ENCODE measurements around the gene SF3B5.
"Not testable (repeated sequence)": the region's sequence is repeated elsewhere in the genome, so short reads cannot be mapped to it uniquely, and the experiment has no call there.

SF3B5 gene

DNA sequence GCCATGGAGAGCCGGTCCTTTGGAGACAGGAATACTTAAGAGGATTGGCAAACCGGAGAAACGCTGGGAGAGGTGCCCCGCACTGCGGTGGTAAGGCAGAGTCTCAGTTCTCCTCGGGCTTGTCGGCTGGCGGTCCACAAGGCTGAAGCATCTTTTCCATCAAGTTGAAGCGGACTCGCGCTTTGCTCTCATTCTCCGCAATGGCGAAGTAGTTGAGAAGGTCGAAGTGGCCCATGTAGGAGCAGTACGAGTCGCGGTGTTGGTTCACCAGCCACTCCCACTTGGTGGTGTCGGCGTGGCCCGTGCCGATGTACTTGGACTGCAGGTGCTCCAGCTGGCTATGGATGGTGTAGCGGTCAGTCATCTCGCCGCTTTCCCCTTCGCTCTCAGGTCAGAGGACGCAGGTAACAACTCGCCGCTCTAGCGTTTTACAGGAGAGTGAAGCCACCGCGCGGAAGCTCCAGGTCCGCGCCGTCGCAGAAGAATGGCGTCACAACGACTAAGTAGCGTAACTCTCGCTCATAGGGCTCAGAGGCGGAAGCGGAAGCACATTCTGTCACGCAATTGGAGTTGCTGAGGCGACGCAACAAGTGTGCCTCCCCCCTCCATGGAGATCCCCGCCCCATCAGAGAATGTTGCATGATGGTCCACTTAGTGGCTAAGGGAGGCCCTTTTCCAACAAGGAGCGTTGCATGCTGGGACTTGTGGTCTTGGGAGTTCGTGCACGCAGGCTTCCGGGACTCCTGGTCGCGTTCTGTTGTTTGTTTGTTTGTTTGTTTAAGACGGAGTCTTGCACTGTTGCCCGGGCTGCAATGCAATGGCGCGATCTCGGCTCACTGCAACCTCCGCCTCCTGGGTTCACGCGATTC is at the start of gene SF3B5:
Gene SF3B5 (minus strand): TSS at position 440 of the 869 bp plus-strand sequence. CDS start 76 bp downstream, at position 364.
- H3K4me3 Mint-ChIP-seq, result peak within 1 kb of the TSS; percentile 98
- peak within 1 kb of the TSS; percentile 99 for H3K27ac Mint-ChIP-seq
- peak; percentile 98 for DNase-seq (ENCODE audit: low spot score)
- peaks cover 9% of the 10 kb centered on the region for H3K36me3 Mint-ChIP-seq (ENCODE audit: low read depth)
- no peaks in the 10 kb centered on the region for H3K9me3 Mint-ChIP-seq
- H3K27me3 Mint-ChIP-seq (ENCODE audit: low read depth), result peaks cover 4% of the 10 kb centered on the region
- H3K4me1 Mint-ChIP-seq (ENCODE audit: low read depth), result peaks cover 23% of the 10 kb centered on the region

DNA sequence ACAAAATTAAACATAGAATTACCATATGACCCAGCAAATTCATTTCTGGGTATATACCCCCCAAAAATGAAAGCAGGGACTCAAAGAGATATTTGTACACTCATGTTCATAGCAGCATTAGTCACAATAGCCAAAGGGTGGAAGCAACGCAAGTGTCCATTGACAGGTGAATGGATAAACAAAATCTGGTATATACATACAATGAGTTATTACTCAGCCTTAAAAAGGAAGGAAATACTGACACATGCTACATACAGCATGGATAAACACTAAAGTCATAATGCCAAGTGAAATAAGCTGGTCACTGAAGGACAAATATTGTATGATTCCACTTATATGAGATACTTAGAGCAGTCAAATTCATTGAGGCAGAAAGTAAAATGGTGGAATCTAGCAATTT is 49.6 kb upstream of the SF3B5 start:
- H3K27me3 Mint-ChIP-seq (ENCODE audit: low read depth), result peaks cover 4% of the 10 kb centered on the region
- DNase-seq (ENCODE audit: low spot score), result no peak
- H3K27ac Mint-ChIP-seq, result no peak overlapping the region
- H3K36me3 Mint-ChIP-seq (ENCODE audit: low read depth), result no peaks in the 10 kb centered on the region
- H3K4me3 Mint-ChIP-seq, result no peak overlapping the region
- H3K4me1 Mint-ChIP-seq (ENCODE audit: low read depth), result peaks cover 9% of the 10 kb centered on the region
- H3K9me3 Mint-ChIP-seq, result no peaks in the 10 kb centered on the region

DNA sequence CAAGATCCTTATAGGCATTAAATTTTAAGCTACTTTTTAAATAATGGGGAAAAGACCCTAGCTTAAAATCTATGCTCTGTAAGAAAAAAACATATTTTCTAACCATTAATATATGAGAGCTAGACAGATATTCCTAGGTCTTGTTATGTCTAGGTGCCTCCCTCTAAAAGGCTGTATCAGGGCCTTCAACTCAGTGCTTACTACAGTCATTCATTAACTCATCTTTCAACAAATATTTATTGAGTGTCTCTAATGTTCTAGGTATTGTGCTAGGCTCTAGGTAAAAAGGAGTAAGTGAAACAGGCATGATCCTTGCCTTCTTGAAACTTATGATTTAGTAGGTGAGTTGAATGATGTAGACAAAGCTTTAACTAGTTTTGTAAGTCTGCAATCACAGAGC is 48.5 kb upstream of the SF3B5 start:
- no peak overlapping the region for H3K27ac Mint-ChIP-seq
- no peaks in the 10 kb centered on the region for H3K9me3 Mint-ChIP-seq
- no peaks in the 10 kb centered on the region for H3K36me3 Mint-ChIP-seq (ENCODE audit: low read depth)
- no peak for DNase-seq (ENCODE audit: low spot score)
- H3K4me3 Mint-ChIP-seq, result no peak overlapping the region
- peaks cover 6% of the 10 kb centered on the region for H3K4me1 Mint-ChIP-seq (ENCODE audit: low read depth)
- peaks cover 4% of the 10 kb centered on the region for H3K27me3 Mint-ChIP-seq (ENCODE audit: low read depth)

DNA sequence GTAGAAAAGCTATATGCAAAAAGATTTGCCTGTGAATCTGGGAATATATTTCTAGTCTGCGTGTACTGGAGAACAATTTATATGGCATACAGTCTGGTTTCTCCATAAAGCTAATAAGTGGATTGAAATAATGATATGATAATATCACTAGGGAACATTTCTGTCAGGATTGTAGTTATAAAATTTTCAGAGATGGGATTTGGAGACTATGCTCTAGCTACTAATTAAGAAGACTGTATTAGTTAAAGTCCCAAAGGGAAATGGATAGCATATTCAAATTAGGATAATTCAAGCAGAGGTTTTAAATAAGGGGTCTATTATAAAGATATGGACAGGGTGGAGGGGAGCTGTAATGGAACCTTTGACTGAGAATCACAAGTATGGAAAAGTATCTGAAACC is 47.7 kb upstream of the SF3B5 start:
- Mint-ChIP-seq H3K27me3 (ENCODE audit: low read depth) (peaks cover 4% of the 10 kb centered on the region), H3K4me3 (no peak overlapping the region), H3K9me3 (no peaks in the 10 kb centered on the region), H3K4me1 (ENCODE audit: low read depth) (peaks cover 6% of the 10 kb centered on the region), H3K36me3 (ENCODE audit: low read depth) (no peaks in the 10 kb centered on the region), H3K27ac (no peak overlapping the region)
- no peak for DNase-seq (ENCODE audit: low spot score)

DNA sequence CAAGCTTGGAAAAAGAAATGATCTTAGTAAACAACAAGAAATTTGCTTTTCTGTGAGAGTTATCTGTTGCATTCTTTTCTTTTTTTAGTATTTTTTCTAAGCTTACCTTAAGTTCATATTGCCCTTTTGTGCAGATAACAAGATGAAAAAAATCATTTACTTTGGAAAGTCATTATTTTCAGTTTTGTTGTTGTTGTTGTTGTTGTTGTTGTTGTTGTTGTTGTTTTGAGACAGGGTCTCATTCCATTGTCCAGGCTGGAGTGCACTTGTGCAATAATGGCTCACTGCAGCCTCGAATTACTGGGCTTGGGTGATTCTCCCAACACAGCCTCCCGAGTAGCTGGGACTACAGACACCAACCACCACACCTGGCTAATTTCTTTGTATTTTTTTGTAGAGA is 46.1 kb upstream of the SF3B5 start:
- Mint-ChIP-seq H3K36me3 (ENCODE audit: low read depth) (no peaks in the 10 kb centered on the region), H3K27ac (no peak overlapping the region), H3K27me3 (ENCODE audit: low read depth) (peaks cover 4% of the 10 kb centered on the region), H3K4me3 (no peak overlapping the region), H3K4me1 (ENCODE audit: low read depth) (no peaks in the 10 kb centered on the region), H3K9me3 (no peaks in the 10 kb centered on the region)
- no peak for DNase-seq (ENCODE audit: low spot score)

DNA sequence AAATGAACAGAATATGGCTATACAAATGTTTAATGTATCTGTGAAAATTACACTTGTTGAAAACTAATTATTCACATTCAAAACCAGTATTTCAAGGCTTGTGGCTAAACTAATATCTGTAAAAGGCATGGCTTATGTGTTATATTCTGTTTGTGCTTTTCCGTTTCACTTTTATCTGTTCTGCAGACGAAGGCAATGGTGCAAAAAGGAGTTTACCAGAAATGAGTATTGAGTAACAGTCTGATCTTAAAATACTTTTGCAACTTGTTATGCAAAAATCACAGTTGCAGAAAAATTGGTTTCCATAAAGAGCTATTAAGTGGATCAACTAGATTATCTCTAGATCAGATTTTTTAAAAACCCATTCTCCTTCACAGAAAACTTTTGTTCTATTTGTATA is 45.5 kb upstream of the SF3B5 start:
- Mint-ChIP-seq H3K27ac (no peak overlapping the region), H3K4me1 (ENCODE audit: low read depth) (no peaks in the 10 kb centered on the region), H3K36me3 (ENCODE audit: low read depth) (no peaks in the 10 kb centered on the region), H3K4me3 (no peak overlapping the region), H3K27me3 (ENCODE audit: low read depth) (peaks cover 7% of the 10 kb centered on the region), H3K9me3 (no peaks in the 10 kb centered on the region)
- DNase-seq (ENCODE audit: low spot score), result no peak

DNA sequence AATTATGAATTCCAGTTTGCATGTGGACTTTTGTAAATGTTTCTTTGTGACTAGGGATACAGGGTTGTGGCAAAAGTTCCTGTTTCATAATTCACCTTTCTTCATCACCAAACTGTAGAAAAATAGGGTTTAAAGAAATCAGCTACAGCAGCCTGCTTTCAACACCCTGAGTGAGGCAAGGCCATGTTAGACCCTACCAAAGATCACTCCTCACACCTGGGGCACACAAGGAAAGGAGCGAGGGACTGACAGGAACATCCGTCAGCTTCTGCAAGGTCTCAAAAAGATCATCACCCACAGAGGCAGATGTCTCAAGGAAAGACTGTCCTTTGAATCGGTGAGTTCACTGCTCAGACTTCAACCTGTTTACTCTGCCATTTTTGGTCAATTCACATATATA is 44.4 kb upstream of the SF3B5 start:
- no peaks in the 10 kb centered on the region for H3K4me1 Mint-ChIP-seq (ENCODE audit: low read depth)
- H3K27me3 Mint-ChIP-seq (ENCODE audit: low read depth), result peaks cover 7% of the 10 kb centered on the region
- H3K9me3 Mint-ChIP-seq, result no peaks in the 10 kb centered on the region
- no peaks in the 10 kb centered on the region for H3K36me3 Mint-ChIP-seq (ENCODE audit: low read depth)
- H3K27ac Mint-ChIP-seq, result no peak overlapping the region
- no peak for DNase-seq (ENCODE audit: low spot score)
- H3K4me3 Mint-ChIP-seq, result no peak overlapping the region

DNA sequence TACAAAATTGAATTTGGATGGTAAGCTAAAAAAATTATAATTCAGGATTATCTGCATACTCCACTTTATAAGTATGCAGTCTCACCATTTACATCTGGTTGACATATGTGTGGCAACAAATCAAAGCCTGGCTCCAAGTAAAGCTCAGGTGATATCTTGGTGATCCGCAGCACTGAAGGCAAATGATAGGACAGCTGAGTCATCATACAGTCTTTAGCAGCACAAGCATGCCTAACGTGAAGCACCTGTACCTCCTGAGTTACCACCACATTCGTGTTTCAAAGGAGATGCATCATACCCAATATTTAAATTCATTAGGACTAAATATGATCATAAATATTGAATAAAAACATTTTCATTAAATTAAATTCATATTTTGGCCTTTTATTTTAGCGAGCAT is 43.2 kb upstream of the SF3B5 start:
- Mint-ChIP-seq H3K27ac (no peak overlapping the region), H3K4me1 (ENCODE audit: low read depth) (no peaks in the 10 kb centered on the region), H3K4me3 (no peak overlapping the region), H3K9me3 (no peaks in the 10 kb centered on the region), H3K36me3 (ENCODE audit: low read depth) (no peaks in the 10 kb centered on the region), H3K27me3 (ENCODE audit: low read depth) (peaks cover 7% of the 10 kb centered on the region)
- DNase-seq (ENCODE audit: low spot score), result no peak

DNA sequence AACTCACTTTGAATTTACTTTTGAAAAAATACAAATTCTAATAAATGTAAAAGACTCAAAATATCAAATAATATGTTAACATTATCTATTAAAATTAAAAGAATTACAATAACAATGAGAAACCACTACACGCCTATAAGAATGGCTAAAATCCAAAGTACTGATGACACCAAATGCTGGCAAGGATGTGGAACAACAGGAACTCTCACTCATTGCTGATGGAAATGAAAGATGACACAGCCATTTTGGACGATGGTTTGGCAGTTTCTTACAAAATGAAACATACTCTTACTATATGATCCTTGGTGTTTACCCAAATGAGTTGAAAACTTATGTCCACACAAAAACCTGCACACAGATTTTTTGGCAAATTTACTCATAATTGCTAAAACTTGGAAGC is 39.4 kb upstream of the SF3B5 start:
- H3K4me1 Mint-ChIP-seq (ENCODE audit: low read depth), result peaks cover 9% of the 10 kb centered on the region
- H3K4me3 Mint-ChIP-seq, result no peak overlapping the region
- H3K9me3 Mint-ChIP-seq, result no peaks in the 10 kb centered on the region

DNA sequence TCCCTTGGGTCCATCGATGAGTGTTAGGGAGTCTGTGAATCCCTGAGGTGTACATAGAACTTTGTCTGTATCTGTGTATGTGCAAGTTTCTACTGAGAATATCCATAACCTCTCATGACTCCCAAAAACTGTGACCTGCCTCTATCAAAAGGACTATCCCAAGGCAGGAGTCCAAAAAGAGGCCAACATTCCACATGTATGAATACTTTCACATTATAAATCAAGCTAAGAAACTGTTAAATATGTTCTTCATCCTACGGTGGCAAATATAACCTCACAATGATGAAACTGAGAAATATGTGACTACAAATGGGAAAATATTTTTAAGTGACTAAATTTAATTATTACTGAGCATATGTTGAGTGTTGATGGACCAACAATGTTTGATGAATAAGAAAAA is 38.8 kb upstream of the SF3B5 start:
- Mint-ChIP-seq H3K36me3 (ENCODE audit: low read depth) (no peaks in the 10 kb centered on the region), H3K9me3 (no peaks in the 10 kb centered on the region), H3K4me3 (no peak overlapping the region), H3K27me3 (ENCODE audit: low read depth) (peaks cover 6% of the 10 kb centered on the region), H3K27ac (no peak overlapping the region), H3K4me1 (ENCODE audit: low read depth) (peaks cover 9% of the 10 kb centered on the region)
- DNase-seq (ENCODE audit: low spot score), result no peak

More for the DNA sequence above, 39.4 kb upstream of the SF3B5 start:
- Mint-ChIP-seq H3K27ac (no peak overlapping the region), H3K36me3 (ENCODE audit: low read depth) (no peaks in the 10 kb centered on the region), H3K27me3 (ENCODE audit: low read depth) (peaks cover 6% of the 10 kb centered on the region)
- no peak for DNase-seq (ENCODE audit: low spot score)

DNA sequence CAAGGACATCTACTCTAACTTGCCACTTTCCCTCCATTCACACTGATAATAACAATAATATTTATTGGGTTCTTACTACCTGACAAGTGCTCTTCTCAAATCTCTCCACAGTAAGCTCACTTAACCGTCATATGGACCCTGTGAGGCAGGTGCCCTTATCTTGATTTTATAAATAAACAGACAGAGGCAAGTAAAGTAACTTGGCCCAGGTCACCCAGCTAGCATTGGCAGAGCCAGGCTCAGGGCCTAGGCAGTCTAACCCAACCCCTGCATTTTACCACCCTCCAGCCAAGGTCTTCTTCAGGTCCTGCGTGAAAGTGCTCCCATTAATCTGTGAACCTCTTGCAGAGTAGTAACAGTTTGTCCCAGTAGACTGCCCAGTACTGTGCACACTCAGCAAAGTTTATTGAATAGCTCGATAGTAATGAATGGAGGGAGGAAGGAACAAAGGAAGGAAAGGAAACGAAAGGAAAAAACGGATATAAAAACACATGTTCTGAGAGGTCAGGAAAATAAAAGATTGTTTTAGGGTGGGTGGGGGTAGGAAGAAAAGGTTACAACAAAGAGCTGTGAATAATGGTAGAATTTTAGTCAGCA is 38.0 kb upstream of the SF3B5 start:
- no peaks in the 10 kb centered on the region for H3K9me3 Mint-ChIP-seq
- no peak overlapping the region for H3K27ac Mint-ChIP-seq
- no peak overlapping the region for H3K4me3 Mint-ChIP-seq
- no peak for DNase-seq (ENCODE audit: low spot score)
- H3K27me3 Mint-ChIP-seq (ENCODE audit: low read depth), result peaks cover 8% of the 10 kb centered on the region
- peaks cover 9% of the 10 kb centered on the region for H3K4me1 Mint-ChIP-seq (ENCODE audit: low read depth)
- no peaks in the 10 kb centered on the region for H3K36me3 Mint-ChIP-seq (ENCODE audit: low read depth)

DNA sequence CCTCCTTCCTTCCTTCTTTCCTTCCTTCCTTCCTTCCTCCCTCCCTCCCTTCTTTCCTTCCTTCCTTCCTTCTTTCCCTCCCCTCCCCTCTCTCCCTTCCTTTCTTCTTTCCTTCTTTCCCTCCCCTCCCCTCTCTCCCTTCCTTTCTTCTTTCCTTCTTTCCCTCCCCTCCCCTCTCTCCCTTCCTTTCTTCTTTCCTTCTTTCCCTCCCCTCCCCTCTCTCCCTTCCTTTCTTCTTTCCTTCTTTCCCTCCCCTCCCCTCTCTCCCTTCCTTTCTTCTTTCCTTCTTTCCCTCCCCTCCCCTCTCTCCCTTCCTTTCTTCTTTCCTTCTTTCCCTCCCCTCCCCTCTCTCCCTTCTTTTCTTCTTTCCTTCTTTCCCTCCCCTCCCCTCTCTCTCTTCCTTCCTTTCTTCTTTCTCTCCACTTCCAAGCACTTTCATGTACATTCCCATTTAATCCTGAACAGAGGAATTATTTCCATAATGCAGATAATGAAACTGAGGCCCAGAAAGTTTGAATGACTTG is 36.9 kb upstream of the SF3B5 start:
- H3K9me3 Mint-ChIP-seq; H3K4me3 Mint-ChIP-seq; H3K27ac Mint-ChIP-seq; H3K4me1 Mint-ChIP-seq (ENCODE audit: low read depth); H3K27me3 Mint-ChIP-seq (ENCODE audit: low read depth); DNase-seq (ENCODE audit: low spot score); H3K36me3 Mint-ChIP-seq (ENCODE audit: low read depth): not testable (repeated sequence)

DNA sequence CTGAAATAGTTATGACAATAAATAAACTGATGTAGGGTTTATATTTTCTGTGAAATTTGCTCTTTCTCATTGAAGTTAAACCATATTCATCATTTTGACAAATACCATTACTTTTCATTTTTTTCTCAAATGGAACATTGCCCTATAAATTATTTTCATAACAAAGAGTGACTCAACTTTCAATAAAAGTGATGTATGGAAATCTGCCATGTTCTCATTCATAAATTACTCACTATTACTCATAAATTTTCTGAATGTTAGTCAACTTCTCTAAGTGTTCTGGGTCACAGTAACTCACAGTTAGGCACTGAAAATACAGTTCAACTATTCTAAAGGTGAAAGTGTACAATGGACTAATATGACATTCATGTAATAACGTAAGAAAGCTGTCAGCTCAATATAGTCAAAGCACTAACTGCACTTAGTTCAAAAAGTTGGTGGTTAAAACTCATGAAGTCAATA is 35.9 kb upstream of the SF3B5 start:
- H3K27ac Mint-ChIP-seq, result no peak overlapping the region
- no peaks in the 10 kb centered on the region for H3K36me3 Mint-ChIP-seq (ENCODE audit: low read depth)
- no peak for DNase-seq (ENCODE audit: low spot score)
- H3K27me3 Mint-ChIP-seq (ENCODE audit: low read depth), result peaks cover 6% of the 10 kb centered on the region
- H3K9me3 Mint-ChIP-seq, result no peaks in the 10 kb centered on the region
- no peak overlapping the region for H3K4me3 Mint-ChIP-seq
- H3K4me1 Mint-ChIP-seq (ENCODE audit: low read depth), result peaks cover 9% of the 10 kb centered on the region

DNA sequence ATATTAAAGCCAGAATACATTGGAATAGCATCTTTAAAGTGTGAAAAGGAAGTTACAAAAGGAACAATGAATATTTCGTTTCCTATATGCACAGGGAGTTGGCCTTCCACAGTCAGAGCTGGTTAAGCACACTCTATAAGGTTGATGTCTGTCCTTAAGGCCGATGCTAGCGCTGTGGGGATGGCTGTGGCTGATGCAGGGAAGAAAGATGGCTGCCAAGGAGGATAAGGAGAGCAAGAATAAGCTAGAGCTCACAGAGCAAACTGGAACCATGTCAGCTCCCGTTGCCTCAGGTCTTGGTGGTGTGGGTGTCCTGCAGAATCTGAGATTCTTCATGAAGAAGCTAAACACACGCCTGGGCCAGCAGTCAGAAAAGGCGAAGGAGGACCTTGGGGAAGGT is 34.1 kb upstream of the SF3B5 start:
- DNase-seq (ENCODE audit: low spot score), result no peak
- H3K27me3 Mint-ChIP-seq (ENCODE audit: low read depth), result peaks cover 6% of the 10 kb centered on the region
- H3K4me3 Mint-ChIP-seq, result no peak overlapping the region
- no peaks in the 10 kb centered on the region for H3K36me3 Mint-ChIP-seq (ENCODE audit: low read depth)
- no peaks in the 10 kb centered on the region for H3K9me3 Mint-ChIP-seq
- no peak overlapping the region for H3K27ac Mint-ChIP-seq
- H3K4me1 Mint-ChIP-seq (ENCODE audit: low read depth), result peaks cover 9% of the 10 kb centered on the region

Data from T-helper 2 cell treated with Interferon-gamma antibody and Interleukin-4, amounts not matched to agents 5 μg/mL and 100 μg/mL, for 36 hours (primary cell).